ENCODE results near the gene SULT4A1. TPM values are rescaled to one million over a fixed set of nuclear protein-coding genes. Genes with fewer than 3 reads are reported as not detected.

The SULT4A1 gene
- total RNA-seq, 4 donors from 2014 or later: not detected

- DNase-seq: no peak
- Histone ChIP-seq H3K4me1 (no peaks in the 10 kb centered on the region), H3K4me3 (replicated peaks in 1 of 3) (no peak overlapping the region), H3K9me3 (no peaks in the 10 kb centered on the region), H3K27ac (no peak overlapping the region), H3K36me3 (no peaks in the 10 kb centered on the region), H3K27me3 (no peaks in the 10 kb centered on the region)
- 81 to 93% methylated on average over 8 to 14 of the region's 15 CpGs for WGBS, 2 donors
- no peak for TF ChIP-seq POLR2A (IDR thresholded peaks at IDR 0.05)
- no peak for TF ChIP-seq CTCF (IDR thresholded peaks at IDR 0.05)
- intact Hi-C loops (cut with DNase I): no loop called here
Observed at GRCh38 chr22:43880541-43880991, 18.3 kb upstream of the SULT4A1 start.

GRCh38 chr22:43879901-43880540, 17.7 kb upstream of the SULT4A1 start:
- Histone ChIP-seq H3K4me1 (no peaks in the 10 kb centered on the region), H3K9me3 (no peaks in the 10 kb centered on the region), H3K27me3 (no peaks in the 10 kb centered on the region), H3K4me3 (replicated peaks in 1 of 3) (no peak overlapping the region), H3K36me3 (no peaks in the 10 kb centered on the region), H3K27ac (no peak overlapping the region)
- WGBS, 2 donors: 80 to 84% methylated on average over 14 of the region's 14 CpGs
- TF ChIP-seq POLR2A (IDR thresholded peaks at IDR 0.05): no peak
- no peak for TF ChIP-seq CTCF (IDR thresholded peaks at IDR 0.05)
- intact Hi-C loops (cut with DNase I): no loop called here
- DNase-seq: no peak

GRCh38 chr22:43878831-43879550, 16.7 kb upstream of the SULT4A1 start:
- no peaks in the 10 kb centered on the region for H3K4me1 ChIP-seq
- no peaks in the 10 kb centered on the region for H3K27me3 ChIP-seq
- DNase-seq: no peak

GRCh38 chr22:43878079-43878795, 15.9 kb upstream of the SULT4A1 start:
- no peak overlapping the region for H3K27ac ChIP-seq
- no peaks in the 10 kb centered on the region for H3K27me3 ChIP-seq
- DNase-seq: no peak
- TF ChIP-seq CTCF (IDR thresholded peaks at IDR 0.05) (no peak), POLR2A (IDR thresholded peaks at IDR 0.05) (no peak)
- no peaks in the 10 kb centered on the region for H3K36me3 ChIP-seq
- H3K4me1 ChIP-seq: no peaks in the 10 kb centered on the region
- H3K9me3 ChIP-seq: no peaks in the 10 kb centered on the region
- 49 to 55% methylated on average over 12 of the region's 12 CpGs for WGBS, 2 donors
- H3K4me3 ChIP-seq (replicated peaks in 1 of 3): no peak overlapping the region
- intact Hi-C loops (cut with DNase I): no loop called here

More at GRCh38 chr22:43878831-43879550, 16.7 kb upstream of the SULT4A1 start:
- intact Hi-C loops (cut with DNase I): no loop called here
- WGBS, 2 donors: 68 to 74% methylated on average over 6 to 12 of the region's 12 CpGs
- Histone ChIP-seq H3K36me3 (no peaks in the 10 kb centered on the region), H3K4me3 (replicated peaks in 1 of 3) (no peak overlapping the region), H3K9me3 (no peaks in the 10 kb centered on the region), H3K27ac (no peak overlapping the region)
- TF ChIP-seq CTCF (IDR thresholded peaks at IDR 0.05): no peak
- no peak for TF ChIP-seq POLR2A (IDR thresholded peaks at IDR 0.05)

Data from thyroid gland (tissue), 4 donors.